Measurements from ENCODE around the gene PGBD1.
A peak's percentile ranks its signal among the peaks of the same experiment; 100 is the strongest.

Gene PGBD1

GRCh38 chr6:28257042-28257441, 24.3 kb upstream of the PGBD1 start:
- in situ Hi-C loops (cut with MboI; ENCODE audit: low pct_unique_long_range_greater_than_20kb, low sequenced_read_pairs, unreplicated experiment), result no loop called here
- no peak for DNase-seq (ENCODE audit: low spot score)
- TF ChIP-seq CTCF (IDR thresholded peaks at IDR 0.05; ENCODE audit: extremely low read depth, insufficient read depth, missing control alignments), result no peak

DNA sequence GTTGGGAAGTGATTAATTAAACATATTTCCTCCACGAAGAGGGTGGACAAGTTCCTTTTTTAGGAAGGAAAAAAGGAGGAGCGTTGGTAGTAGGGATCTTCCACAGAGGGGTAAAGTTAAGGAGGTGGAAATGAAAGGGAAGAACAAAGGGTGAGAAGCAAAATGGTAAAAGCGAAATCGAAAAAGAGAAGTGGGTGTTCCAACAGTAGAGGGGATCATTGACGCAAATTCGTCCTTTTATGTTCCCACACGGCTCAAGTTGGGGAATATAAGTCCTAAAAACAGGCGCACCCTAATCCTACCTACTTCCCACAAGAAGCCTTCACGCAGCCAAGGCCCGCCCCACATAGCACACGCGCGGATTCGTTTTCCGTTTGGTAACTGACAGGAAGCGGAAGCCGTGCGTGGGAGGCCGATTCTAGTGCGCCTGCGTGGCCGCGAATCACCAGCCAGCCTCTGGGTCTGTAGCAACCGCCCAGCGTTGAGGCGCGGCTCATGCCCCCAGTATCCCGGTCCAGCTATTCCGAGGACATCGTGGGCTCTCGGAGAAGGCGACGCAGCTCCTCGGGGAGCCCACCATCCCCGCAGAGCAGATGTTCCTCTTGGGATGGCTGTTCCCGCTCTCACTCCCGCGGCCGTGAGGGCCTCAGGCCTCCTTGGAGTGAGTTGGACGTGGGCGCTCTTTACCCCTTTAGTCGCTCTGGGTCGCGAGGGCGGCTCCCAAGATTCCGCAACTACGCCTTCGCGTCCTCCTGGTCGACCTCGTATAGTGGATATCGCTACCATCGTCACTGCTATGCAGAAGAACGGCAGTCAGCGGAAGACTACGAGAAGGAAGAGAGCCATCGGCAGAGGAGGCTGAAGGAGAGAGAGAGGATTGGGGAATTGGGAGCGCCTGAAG, 22.2 kb upstream of the PGBD1 start, which contains the start of gene NKAPL:
NKAPL (plus strand) TSS at position 421 of the 901 bp plus-strand sequence; CDS start at position 496, 75 bp downstream.
- in situ Hi-C loops (cut with MboI; ENCODE audit: low pct_unique_long_range_greater_than_20kb, low sequenced_read_pairs, unreplicated experiment), result no loop called here
- TF ChIP-seq CTCF (IDR thresholded peaks at IDR 0.05; ENCODE audit: extremely low read depth, insufficient read depth, missing control alignments), result no peak
- DNase-seq (ENCODE audit: low spot score), result no peak

DNA sequence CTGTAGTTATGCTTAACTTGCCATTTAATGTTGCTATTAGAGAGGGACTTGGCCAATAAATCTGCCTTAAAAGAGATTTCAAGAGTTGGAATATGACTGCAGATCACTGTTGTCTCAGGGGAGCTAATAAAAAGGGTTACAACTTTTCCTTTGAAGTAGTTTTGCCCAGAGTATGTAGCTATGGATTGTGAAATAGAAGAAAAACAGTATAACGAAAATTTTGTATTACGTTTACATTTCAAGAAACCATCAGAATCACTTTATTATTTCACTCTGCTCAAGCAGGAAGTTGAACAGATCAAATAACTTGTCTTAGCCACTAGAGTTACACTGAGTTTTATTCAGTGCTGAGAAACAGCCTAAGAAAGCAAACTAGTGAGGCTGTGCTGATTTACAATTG, 17.4 kb upstream of the PGBD1 start:
- no peak for DNase-seq (ENCODE audit: low spot score)
- in situ Hi-C loops (cut with MboI; ENCODE audit: low pct_unique_long_range_greater_than_20kb, low sequenced_read_pairs, unreplicated experiment), result no loop called here
- no peak for TF ChIP-seq CTCF (IDR thresholded peaks at IDR 0.05; ENCODE audit: extremely low read depth, insufficient read depth, missing control alignments)

DNA sequence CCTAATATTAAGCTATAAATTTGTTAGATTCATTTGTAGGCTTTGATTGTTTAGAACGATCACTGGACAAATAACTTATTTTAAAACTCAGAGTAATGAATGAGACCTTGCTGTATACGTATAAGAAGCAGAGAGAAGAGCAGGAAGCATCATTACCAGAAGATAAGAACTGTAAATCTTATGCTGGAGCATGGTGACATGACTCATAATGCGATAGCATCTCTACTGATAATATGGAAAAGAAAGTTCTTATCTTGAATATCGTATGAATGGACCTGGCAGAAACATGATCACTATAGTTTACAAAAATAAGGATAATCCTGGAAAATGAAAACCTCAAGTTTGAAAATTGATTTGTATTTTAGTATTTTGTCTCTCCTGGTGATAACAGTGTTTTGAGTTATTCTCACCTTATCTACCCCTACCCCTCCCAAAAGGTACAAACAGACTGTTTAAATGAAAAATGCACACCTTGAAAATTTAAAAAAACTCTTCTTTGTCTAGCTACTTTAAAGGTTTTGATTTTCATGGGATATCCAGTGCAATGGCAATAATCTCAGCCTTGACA, 16.5 kb upstream of the PGBD1 start:
- in situ Hi-C loops (cut with MboI; ENCODE audit: low pct_unique_long_range_greater_than_20kb, low sequenced_read_pairs, unreplicated experiment), result no loop called here
- no peak for DNase-seq (ENCODE audit: low spot score)
- TF ChIP-seq CTCF (IDR thresholded peaks at IDR 0.05; ENCODE audit: extremely low read depth, insufficient read depth, missing control alignments), result no peak

GRCh38 chr6:28266563-28266961, 14.8 kb upstream of the PGBD1 start:
- in situ Hi-C loops (cut with MboI; ENCODE audit: low pct_unique_long_range_greater_than_20kb, low sequenced_read_pairs, unreplicated experiment), result no loop called here
- TF ChIP-seq CTCF (IDR thresholded peaks at IDR 0.05; ENCODE audit: extremely low read depth, insufficient read depth, missing control alignments), result no peak
- DNase-seq (ENCODE audit: low spot score), result no peak

DNA sequence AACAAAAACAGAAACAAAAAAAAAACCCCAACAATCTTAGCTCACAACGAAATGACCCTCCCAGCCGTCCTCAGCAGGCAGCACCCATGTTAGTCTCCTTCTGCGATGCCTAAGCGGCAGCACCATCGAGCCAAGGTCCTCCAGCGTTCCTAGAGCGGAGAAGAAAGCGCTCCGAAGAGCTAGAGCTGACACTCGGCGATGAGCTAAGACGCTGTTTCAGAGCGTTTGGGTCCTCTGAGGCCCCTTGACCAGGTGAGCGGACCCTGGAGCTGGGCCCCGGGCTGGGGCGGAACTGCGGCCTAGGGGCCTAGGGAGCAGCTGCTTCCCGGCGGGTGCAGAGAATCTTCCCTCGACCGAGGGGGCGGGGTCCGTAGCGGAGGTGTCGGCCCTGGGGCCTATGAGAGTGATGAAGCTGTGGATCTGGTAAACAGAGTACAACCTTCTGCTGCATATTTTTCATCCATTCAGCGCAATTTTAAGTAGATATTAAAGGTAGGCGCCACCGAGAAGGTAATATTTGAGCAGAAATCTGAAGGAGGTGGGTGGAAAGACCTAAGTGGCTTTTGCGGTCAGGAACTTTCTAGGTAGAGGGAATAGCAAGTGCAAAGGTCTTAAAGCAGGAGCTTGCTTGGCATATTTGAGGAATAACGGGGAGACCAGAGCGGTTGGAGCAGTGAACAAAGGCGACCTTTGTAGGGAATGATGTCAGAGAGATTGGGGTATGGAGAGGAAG, 14.2 kb upstream of the PGBD1 start, which contains the start of gene ZSCAN26:
ZSCAN26 (plus strand) TSS at position 182 of the 733 bp plus-strand sequence. CDS start 4,777 bp downstream, outside the sequence.
- peak; percentile 77 for DNase-seq (ENCODE audit: low spot score)
- in situ Hi-C loops (cut with MboI; ENCODE audit: low pct_unique_long_range_greater_than_20kb, low sequenced_read_pairs, unreplicated experiment), result no loop called here
- TF ChIP-seq CTCF (IDR thresholded peaks at IDR 0.05; ENCODE audit: extremely low read depth, insufficient read depth, missing control alignments), result no peak

All from GM13977 (cell line).